Measurements from ENCODE around the gene PLXNB1.

PLXNB1 gene

GRCh38 chr3:48430708-48431101 is 819 bp upstream of the PLXNB1 start:
- TF ChIP-seq, protein P1, sequence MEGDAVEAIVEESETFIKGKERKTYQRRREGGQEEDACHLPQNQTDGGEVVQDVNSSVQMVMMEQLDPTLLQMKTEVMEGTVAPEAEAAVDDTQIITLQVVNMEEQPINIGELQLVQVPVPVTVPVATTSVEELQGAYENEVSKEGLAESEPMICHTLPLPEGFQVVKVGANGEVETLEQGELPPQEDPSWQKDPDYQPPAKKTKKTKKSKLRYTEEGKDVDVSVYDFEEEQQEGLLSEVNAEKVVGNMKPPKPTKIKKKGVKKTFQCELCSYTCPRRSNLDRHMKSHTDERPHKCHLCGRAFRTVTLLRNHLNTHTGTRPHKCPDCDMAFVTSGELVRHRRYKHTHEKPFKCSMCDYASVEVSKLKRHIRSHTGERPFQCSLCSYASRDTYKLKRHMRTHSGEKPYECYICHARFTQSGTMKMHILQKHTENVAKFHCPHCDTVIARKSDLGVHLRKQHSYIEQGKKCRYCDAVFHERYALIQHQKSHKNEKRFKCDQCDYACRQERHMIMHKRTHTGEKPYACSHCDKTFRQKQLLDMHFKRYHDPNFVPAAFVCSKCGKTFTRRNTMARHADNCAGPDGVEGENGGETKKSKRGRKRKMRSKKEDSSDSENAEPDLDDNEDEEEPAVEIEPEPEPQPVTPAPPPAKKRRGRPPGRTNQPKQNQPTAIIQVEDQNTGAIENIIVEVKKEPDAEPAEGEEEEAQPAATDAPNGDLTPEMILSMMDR (conservative IDR thresholded peaks at IDR 0.05), result no peak
- no peak for TF ChIP-seq ZFX (IDR thresholded peaks at IDR 0.05)
- peak overlapping the region; percentile 88 for H3K27ac ChIP-seq

- peak; percentile 78; the same call in 1 of the 2 replicates for TF ChIP-seq ZFX (IDR thresholded peaks at IDR 0.05)
- TF ChIP-seq, protein P1 (conservative IDR thresholded peaks at IDR 0.05), result no peak
- H3K27ac ChIP-seq, result peak overlapping the region; percentile 88
Observed at GRCh38 chr3:48429317-48429959, 448 bp downstream of the PLXNB1 start.

DNA sequence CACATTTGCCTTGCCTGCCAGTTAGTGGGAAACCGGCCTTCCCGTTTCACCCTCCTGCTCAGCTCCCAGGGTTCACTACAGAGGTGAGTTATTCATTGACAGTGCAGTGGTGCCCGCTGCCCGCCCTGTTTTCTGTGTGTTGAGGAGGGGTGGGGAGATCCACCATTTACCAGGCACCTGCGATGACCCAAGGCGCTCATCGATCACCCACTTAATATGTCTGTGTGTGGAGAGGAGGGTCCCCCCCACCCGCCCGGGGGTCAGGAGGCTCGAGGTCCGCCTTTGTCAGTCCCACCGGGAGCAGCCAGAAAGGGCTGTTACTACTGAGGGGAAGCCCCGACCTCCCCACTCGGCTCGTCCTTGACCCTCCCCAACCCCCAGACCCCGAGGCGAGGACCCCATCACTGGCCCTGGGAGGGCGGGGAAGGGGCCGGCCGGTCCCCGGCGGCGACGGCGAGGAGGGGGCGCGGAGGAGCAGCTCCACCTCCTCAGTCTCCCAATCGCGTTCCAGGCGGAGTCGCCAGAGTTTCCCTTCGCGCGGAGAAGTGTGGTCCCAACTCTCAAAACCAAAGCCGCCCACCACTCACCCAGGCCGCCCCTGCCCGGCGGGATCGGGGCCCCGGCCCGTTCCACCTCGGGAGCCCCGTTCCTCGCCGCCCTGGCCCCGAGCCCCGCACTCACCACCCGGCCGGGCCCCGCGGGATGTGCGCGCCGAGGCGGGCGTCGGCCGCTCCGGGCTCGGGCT is 1.1 kb downstream of the PLXNB1 start:
- peak overlapping the region; percentile 88 for H3K27ac ChIP-seq
- TF ChIP-seq, protein P1 (conservative IDR thresholded peaks at IDR 0.05), result no peak
- no peak for TF ChIP-seq ZFX (IDR thresholded peaks at IDR 0.05)

GRCh38 chr3:48428088-48428571 is 1.8 kb downstream of the PLXNB1 start:
- H3K27ac ChIP-seq, result peak overlapping the region; percentile 88
- no peak for TF ChIP-seq ZFX (IDR thresholded peaks at IDR 0.05)
- TF ChIP-seq, protein P1 (conservative IDR thresholded peaks at IDR 0.05), result no peak

DNA sequence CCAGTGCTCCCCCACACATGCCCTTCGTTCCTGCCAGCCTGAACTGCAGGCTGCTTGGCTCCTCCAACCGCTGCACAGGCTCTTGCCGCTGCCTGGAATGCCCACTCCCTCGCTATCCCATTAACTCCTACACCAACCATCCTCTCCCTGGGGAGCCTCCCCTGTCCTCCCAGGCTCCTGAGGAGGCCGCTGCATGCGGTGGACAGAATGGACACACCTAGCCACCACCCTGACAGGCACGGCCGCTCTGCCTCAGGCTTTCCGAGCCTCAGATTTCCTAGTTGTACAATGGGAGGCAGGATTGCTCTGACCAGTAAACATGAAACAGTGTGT is 2.3 kb downstream of the PLXNB1 start:
- TF ChIP-seq ZFX (IDR thresholded peaks at IDR 0.05), result no peak
- TF ChIP-seq, protein P1 (conservative IDR thresholded peaks at IDR 0.05), result no peak
- H3K27ac ChIP-seq, result no peak overlapping the region

DNA sequence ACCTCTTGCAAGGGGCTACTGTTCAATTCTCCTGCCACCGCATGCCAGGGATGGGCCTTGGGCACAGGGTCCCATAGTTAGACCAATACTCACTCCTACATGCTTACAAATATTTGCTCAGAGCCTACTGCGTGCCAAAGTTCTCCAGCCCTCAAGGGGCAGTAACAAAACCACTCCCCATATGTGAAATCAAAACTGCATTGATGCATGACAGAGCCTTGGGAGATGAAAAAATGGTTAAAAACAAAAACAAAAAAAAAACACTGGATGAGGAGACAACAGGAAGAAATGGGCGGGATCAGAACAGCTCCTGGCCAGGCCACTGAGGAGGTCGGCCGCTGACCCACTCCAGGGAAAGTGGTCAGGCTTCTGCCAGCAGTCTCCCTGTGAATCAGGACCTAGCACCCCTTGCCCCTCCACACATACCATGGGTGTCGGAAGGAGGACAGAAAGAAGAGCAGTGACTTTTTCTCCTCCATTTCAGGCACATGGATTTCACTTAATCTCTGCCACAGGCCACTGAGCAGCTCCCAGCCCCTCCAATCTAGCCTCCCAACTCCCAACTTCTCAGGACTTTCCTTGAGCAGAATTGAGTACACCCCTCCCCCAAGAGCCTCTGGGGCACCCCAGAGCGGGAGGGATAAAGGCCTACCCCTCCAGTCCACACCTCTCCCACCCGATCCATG is 2.8 kb downstream of the PLXNB1 start:
- H3K27ac ChIP-seq, result no peak overlapping the region
- TF ChIP-seq, protein P1 (conservative IDR thresholded peaks at IDR 0.05), result no peak
- no peak for TF ChIP-seq ZFX (IDR thresholded peaks at IDR 0.05)

All from C4-2B (cell line).